Activated T-cell treated with anti-CD3 and anti-CD28 coated beads, Interleukin-2, amount 50 U/mL, for 24 hours (primary cell): ENCODE measurements around the gene TWIST2.

ENCODE experiments used
- DNase-seq: peaks from one replicate; pipeline ENCODE4 v3.0.0-alpha.2; 2020
- H3K27ac Mint-ChIP-seq: 2 replicates; pipeline ENCODE4 v1.8.0; 2020; ENCODE audit warnings: mild to moderate bottlenecking, mixed read lengths
- H3K27me3 Mint-ChIP-seq: 2 replicates; pipeline ENCODE4 v1.8.0; 2020; ENCODE audit warnings: mixed read lengths
- H3K36me3 Mint-ChIP-seq: 2 replicates; pipeline ENCODE4 v1.8.0; 2020; ENCODE audit warnings: low read depth, mixed read lengths
- H3K4me1 Mint-ChIP-seq: 2 replicates; pipeline ENCODE4 v1.8.0; 2020; ENCODE audit warnings: low read depth, mixed read lengths
- H3K4me3 Mint-ChIP-seq: 2 replicates; pipeline ENCODE4 v1.8.0; 2020; ENCODE audit warnings: mild to moderate bottlenecking, moderate library complexity, mixed read lengths
- H3K9me3 Mint-ChIP-seq: 2 replicates; pipeline ENCODE4 v1.8.0; 2020; ENCODE audit warnings: mixed read lengths

The TWIST2 gene

DNA sequence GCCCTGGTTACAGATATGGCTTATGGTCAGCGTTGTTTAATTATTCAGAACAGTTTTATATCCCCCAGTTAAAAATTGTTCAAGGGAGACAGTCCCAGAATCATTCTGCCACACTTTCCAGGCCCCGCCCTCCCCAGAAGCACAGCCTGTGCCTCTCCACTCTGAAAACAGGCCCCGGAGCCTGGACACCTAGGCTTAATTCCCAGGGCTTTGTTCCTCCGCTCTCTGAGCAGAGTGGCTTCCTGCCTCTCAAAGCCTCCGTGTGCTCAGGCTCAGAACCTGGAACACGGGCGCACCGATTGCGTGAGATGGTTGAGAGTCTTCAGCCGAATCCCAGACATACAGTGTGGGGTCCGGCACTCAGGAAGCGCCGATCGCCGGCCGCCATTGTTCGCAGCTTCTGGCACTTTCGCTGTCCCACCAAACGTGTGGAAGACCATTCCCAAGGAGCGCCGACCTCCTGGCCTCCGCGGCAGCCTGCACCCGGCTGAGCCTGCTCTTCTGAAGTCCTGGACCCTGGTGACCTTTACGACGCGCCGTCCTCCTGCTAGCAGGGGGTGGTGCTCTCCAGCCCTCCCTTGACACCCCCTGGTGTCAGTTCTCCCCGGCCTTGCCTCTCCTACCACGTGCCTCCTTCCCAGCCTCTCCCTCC lies 45.6 kb downstream of the TWIST2 start:
- Mint-ChIP-seq H3K4me1 (no peaks in the 10 kb centered on the region), H3K36me3 (no peaks in the 10 kb centered on the region), H3K4me3 (no peak overlapping the region), H3K27ac (no peak overlapping the region), H3K9me3 (no peaks in the 10 kb centered on the region), H3K27me3 (peaks cover 10% of the 10 kb centered on the region)
- no peak for DNase-seq

DNA sequence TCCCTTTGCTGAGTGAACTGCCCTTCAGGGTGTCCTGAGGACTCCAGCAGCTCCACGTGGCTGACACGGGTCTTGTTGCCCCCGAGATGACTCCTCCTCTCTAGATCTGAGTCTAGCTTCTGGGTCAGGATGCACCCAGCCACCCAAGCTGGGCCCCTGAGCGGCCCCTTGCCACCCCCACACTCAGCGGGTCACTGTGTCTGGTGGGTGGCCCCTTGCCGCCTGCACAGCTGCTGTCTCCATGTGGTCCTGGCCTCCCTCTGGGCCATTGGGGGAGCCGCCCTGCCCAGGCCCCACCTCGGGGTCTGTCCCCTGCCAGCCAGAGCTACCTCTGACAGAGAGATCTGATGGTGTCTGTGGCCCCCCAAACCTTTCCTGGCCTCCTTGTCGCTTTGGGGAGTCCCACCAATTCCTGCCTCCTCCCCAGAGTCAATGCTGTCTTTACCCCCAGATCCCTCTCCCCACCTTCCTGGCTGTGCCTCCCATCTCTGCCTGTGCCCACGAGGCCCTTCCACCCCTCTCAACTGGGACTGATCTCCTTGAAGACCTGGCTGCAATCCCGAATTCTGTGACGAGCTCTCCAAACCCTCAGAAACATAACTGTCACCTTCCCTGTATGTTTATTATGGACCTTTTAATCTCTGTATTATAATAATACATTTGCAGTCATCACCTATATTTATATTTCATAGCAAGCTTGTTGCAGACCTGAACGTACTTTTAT lies 46.5 kb downstream of the TWIST2 start:
- no peaks in the 10 kb centered on the region for H3K9me3 Mint-ChIP-seq
- H3K36me3 Mint-ChIP-seq: no peaks in the 10 kb centered on the region
- no peaks in the 10 kb centered on the region for H3K4me1 Mint-ChIP-seq
- no peak overlapping the region for H3K27ac Mint-ChIP-seq
- no peak for DNase-seq
- no peak overlapping the region for H3K4me3 Mint-ChIP-seq
- peaks cover 10% of the 10 kb centered on the region for H3K27me3 Mint-ChIP-seq

DNA sequence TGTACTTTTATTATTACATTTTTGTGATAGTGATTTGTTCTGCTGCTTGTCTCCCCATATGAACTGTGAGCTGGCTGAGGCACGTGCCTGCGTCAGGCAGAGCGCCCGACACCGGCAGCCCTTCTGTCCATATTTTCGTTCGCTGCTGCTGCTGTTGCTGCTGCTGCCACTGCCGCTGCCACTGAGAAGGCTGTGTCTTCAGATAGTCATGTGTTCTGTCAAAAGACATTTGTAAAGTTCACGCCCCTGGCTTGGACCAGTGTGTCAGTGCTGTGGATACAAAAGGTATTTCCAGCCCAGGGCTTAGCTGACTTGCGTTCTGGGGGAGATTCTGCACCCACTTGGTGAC lies 47.0 kb downstream of the TWIST2 start:
- H3K27me3 Mint-ChIP-seq: peaks cover 10% of the 10 kb centered on the region
- H3K4me3 Mint-ChIP-seq: no peak overlapping the region
- no peaks in the 10 kb centered on the region for H3K9me3 Mint-ChIP-seq
- H3K36me3 Mint-ChIP-seq: no peaks in the 10 kb centered on the region
- DNase-seq: no peak
- H3K27ac Mint-ChIP-seq: no peak overlapping the region
- no peaks in the 10 kb centered on the region for H3K4me1 Mint-ChIP-seq

GRCh38 chr2:238895361-238895882 lies 47.5 kb downstream of the TWIST2 start:
- no peak overlapping the region for H3K4me3 Mint-ChIP-seq
- no peak for DNase-seq
- peaks cover 14% of the 10 kb centered on the region for H3K27me3 Mint-ChIP-seq
- H3K9me3 Mint-ChIP-seq: no peaks in the 10 kb centered on the region
- no peak overlapping the region for H3K27ac Mint-ChIP-seq
- no peaks in the 10 kb centered on the region for H3K36me3 Mint-ChIP-seq
- no peaks in the 10 kb centered on the region for H3K4me1 Mint-ChIP-seq

GRCh38 chr2:238895891-238896600 lies 48.2 kb downstream of the TWIST2 start:
- no peaks in the 10 kb centered on the region for H3K9me3 Mint-ChIP-seq
- no peaks in the 10 kb centered on the region for H3K36me3 Mint-ChIP-seq
- H3K4me3 Mint-ChIP-seq: no peak overlapping the region
- H3K27ac Mint-ChIP-seq: no peak overlapping the region
- peaks cover 18% of the 10 kb centered on the region for H3K27me3 Mint-ChIP-seq
- no peaks in the 10 kb centered on the region for H3K4me1 Mint-ChIP-seq
- DNase-seq: no peak

GRCh38 chr2:238896641-238897040 lies 48.8 kb downstream of the TWIST2 start:
- no peaks in the 10 kb centered on the region for H3K4me1 Mint-ChIP-seq
- H3K36me3 Mint-ChIP-seq: no peaks in the 10 kb centered on the region
- no peak overlapping the region for H3K4me3 Mint-ChIP-seq
- H3K27me3 Mint-ChIP-seq: peaks cover 24% of the 10 kb centered on the region
- no peak overlapping the region for H3K27ac Mint-ChIP-seq
- DNase-seq: no peak
- no peaks in the 10 kb centered on the region for H3K9me3 Mint-ChIP-seq

GRCh38 chr2:238897122-238897880 lies 49.4 kb downstream of the TWIST2 start:
- Mint-ChIP-seq H3K36me3 (no peaks in the 10 kb centered on the region), H3K27me3 (peaks cover 24% of the 10 kb centered on the region), H3K27ac (no peak overlapping the region), H3K4me1 (no peaks in the 10 kb centered on the region), H3K9me3 (no peaks in the 10 kb centered on the region), H3K4me3 (no peak overlapping the region)
- no peak for DNase-seq

DNA sequence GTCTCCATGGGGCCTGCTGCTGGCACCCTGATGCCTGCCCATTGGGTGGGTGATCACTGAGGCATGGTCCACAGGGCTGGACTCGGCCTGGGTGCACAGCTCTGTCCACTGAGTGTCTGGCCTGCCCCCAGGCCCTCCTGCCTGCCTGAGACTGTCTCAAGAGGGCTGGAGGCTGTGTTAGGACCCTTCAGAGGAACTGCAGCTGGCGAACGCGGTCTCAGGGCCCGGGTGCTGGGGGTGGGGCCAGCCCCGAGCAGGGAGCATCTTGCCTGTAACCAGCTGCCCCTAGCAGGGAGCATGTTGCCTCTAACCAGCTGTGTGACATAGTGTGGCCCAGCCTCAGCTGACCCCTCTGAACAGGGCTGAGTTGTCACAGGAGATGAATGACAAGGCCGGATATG lies 50.0 kb downstream of the TWIST2 start:
- no peaks in the 10 kb centered on the region for H3K4me1 Mint-ChIP-seq
- H3K27ac Mint-ChIP-seq: no peak overlapping the region
- H3K27me3 Mint-ChIP-seq: peaks cover 24% of the 10 kb centered on the region
- H3K9me3 Mint-ChIP-seq: no peaks in the 10 kb centered on the region
- DNase-seq: no peak
- no peaks in the 10 kb centered on the region for H3K36me3 Mint-ChIP-seq
- no peak overlapping the region for H3K4me3 Mint-ChIP-seq

GRCh38 chr2:238898534-238899281 lies 50.8 kb downstream of the TWIST2 start:
- Mint-ChIP-seq H3K27ac (no peak overlapping the region), H3K36me3 (no peaks in the 10 kb centered on the region), H3K27me3 (peaks cover 24% of the 10 kb centered on the region), H3K4me3 (no peak overlapping the region), H3K9me3 (no peaks in the 10 kb centered on the region), H3K4me1 (no peaks in the 10 kb centered on the region)
- no peak for DNase-seq

GRCh38 chr2:238899386-238899785 lies 51.5 kb downstream of the TWIST2 start:
- Mint-ChIP-seq H3K4me3 (no peak overlapping the region), H3K4me1 (no peaks in the 10 kb centered on the region), H3K9me3 (no peaks in the 10 kb centered on the region), H3K27me3 (peaks cover 24% of the 10 kb centered on the region), H3K27ac (no peak overlapping the region), H3K36me3 (no peaks in the 10 kb centered on the region)
- DNase-seq: no peak

- Mint-ChIP-seq H3K27ac (no peak overlapping the region), H3K4me1 (no peaks in the 10 kb centered on the region)
These were observed 52.6 kb downstream of the TWIST2 start for GRCh38 chr2:238900511-238900910.

DNA sequence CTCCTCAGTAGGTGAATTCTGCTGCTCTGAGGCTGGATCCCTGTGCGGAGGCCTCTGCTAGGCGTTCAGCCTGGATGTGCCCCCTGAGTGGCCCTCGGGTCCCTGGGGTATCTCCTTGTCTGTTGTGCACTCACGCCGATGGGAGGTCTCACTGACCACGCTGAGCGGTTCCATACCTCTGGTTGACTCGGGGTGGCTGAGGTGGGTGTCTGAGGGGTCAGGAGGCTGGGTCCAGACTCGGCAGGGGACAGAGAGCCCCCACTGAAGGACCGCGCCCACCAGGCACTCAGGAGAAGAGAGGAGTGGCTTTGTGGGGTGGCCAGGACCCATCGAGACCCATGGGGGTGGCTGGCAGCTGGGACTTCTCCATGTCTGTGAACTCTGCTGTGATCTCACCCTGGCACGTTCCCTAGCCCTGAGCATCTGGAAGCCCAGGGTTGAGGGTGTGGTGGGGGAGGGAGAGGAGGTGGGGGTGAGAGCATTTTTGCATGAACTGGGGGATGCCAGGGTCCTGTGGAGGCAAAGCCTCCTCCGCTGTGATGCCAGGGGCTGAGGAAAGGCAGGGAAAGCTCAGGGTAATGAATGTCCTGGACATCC lies 53.7 kb downstream of the TWIST2 start:
- no peak for DNase-seq
- Mint-ChIP-seq H3K4me1 (no peaks in the 10 kb centered on the region), H3K27me3 (peaks cover 26% of the 10 kb centered on the region), H3K36me3 (no peaks in the 10 kb centered on the region), H3K4me3 (no peak overlapping the region), H3K9me3 (no peaks in the 10 kb centered on the region), H3K27ac (no peak overlapping the region)

More at GRCh38 chr2:238900511-238900910, 52.6 kb downstream of the TWIST2 start:
- no peak for DNase-seq
- Mint-ChIP-seq H3K9me3 (no peaks in the 10 kb centered on the region), H3K4me3 (no peak overlapping the region), H3K36me3 (no peaks in the 10 kb centered on the region), H3K27me3 (peaks cover 21% of the 10 kb centered on the region)

DNA sequence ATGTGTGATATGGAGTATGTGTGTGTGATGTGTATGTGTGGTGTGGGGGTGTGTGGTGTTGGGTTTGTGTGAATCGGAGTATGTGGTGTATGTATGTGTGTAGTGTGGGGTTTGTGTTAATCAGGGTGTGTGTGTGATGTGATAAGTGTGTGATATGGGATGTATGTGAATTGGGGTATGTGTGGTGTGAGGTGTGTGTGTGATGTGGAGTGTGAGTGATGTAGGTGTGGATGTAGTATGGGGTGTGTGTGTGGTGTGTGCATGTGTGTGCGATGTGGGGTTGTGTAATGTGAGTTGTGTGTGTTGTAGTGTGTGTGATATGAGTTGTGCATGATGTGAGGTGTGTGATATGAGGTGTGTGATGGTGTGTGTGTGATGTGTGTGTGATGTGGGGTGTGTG lies 54.4 kb downstream of the TWIST2 start:
- Mint-ChIP-seq H3K4me3 (no peak overlapping the region), H3K27ac (no peak overlapping the region), H3K4me1 (no peaks in the 10 kb centered on the region), H3K36me3 (no peaks in the 10 kb centered on the region), H3K9me3 (no peaks in the 10 kb centered on the region), H3K27me3 (peaks cover 19% of the 10 kb centered on the region)
- no peak for DNase-seq
